ENCODE measurements around the gene CADM1.

GRCh38 chr11:115134926-115135325, 369.3 kb downstream of the CADM1 start:
- TF ChIP-seq POLR2A (IDR thresholded peaks at IDR 0.05) (no peak), EP300 (IDR thresholded peaks at IDR 0.05) (no peak)
- TF ChIP-seq, protein P1, sequence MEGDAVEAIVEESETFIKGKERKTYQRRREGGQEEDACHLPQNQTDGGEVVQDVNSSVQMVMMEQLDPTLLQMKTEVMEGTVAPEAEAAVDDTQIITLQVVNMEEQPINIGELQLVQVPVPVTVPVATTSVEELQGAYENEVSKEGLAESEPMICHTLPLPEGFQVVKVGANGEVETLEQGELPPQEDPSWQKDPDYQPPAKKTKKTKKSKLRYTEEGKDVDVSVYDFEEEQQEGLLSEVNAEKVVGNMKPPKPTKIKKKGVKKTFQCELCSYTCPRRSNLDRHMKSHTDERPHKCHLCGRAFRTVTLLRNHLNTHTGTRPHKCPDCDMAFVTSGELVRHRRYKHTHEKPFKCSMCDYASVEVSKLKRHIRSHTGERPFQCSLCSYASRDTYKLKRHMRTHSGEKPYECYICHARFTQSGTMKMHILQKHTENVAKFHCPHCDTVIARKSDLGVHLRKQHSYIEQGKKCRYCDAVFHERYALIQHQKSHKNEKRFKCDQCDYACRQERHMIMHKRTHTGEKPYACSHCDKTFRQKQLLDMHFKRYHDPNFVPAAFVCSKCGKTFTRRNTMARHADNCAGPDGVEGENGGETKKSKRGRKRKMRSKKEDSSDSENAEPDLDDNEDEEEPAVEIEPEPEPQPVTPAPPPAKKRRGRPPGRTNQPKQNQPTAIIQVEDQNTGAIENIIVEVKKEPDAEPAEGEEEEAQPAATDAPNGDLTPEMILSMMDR (IDR thresholded peaks at IDR 0.05): no peak
